Transverse colon (tissue), 4 donors: ENCODE measurements around the gene IMMT. TPM values are rescaled to one million over a fixed set of nuclear protein-coding genes. Genes with fewer than 3 reads are reported as not detected.
A peak's percentile ranks its signal among the peaks of the same experiment; 100 is the strongest.

Source experiments
- DNase-seq: peaks from one replicate; pipeline ENCODE4 v3.0.0-alpha.2; 2019
- H3K27ac ChIP-seq, 4 donors: fragments of 200-600 bp; sonication (generic); 2 replicates each; pipeline ENCODE4 v1.5.1; 2016 to 2018; ENCODE audit warnings: inconsistent platforms in 4 of 4
- H3K27me3 ChIP-seq: fragments of 200-600 bp; sonication (generic); 2 replicates; pipeline ENCODE4 v1.5.1; 2017; ENCODE audit warnings: inconsistent platforms
- H3K36me3 ChIP-seq, 4 donors: fragments of 200-600 bp; sonication (generic); 2 replicates each; pipeline ENCODE4 v1.5.1; 2017 to 2019; ENCODE audit warnings: inconsistent platforms in 4 of 4
- H3K4me1 ChIP-seq, 4 donors: fragments of 200-600 bp; sonication (generic); 2 replicates each; pipeline ENCODE4 v1.5.1; 2017 to 2020; ENCODE audit warnings: inconsistent platforms in 4 of 4
- H3K4me3 ChIP-seq, 4 donors: fragments of 200-600 bp; sonication (generic); 1 replicate in 1 of 4; 2 replicates in 3 of 4; pipeline versions ENCODE4 v1.5.1 to v1.6.1; 2017 to 2019; ENCODE audit warnings: inconsistent platforms in 4 of 4
- H3K9me3 ChIP-seq, 2 donors: fragments of 200-600 bp; sonication (generic); 2 replicates each; pipeline ENCODE4 v1.5.1; 2017 to 2019; ENCODE audit warnings: inconsistent platforms in 2 of 2
- EP300 ChIP-seq: sonication (generic); formaldehyde crosslinking; IDR thresholded peaks from one replicate; pipeline ENCODE4 v1.6.1; 2017; ENCODE audit warnings: antibody characterized with exemption, low read depth
- POLR2A ChIP-seq: fragments of 450-650 bp; IDR thresholded peaks from one replicate; pipeline ENCODE4 v1.6.1; 2016; ENCODE audit warnings: antibody characterized with exemption, mild to moderate bottlenecking, moderate library complexity
- POLR2AphosphoS5 ChIP-seq, 3 donors: sonication (generic); formaldehyde crosslinking; IDR thresholded peaks; one replicate each; pipeline ENCODE4 v1.6.1; 2016; ENCODE audit warnings: antibody characterized with exemption in 3 of 3
- WGBS, 2 donors: methylation state at CpG; one replicate each; pipeline ENCODE4 v1.1.5; 2018; ENCODE audit warnings: low coverage in 1 of 2; 5-methylcytosine and 5-hydroxymethylcytosine counted together
- in situ Hi-C, 4 donors: fragments of 200-750 bp; cut with MboI; loops; one replicate each; pipeline versions ENCODE4 v1.15.0 to v1.15.1; 2017; ENCODE audit warnings: low sequenced_read_pairs in 3 of 4, low pct_ligation_motif_present in 1 of 4, low pct_unique_long_range_greater_than_20kb in 1 of 4
- intact Hi-C: fragments of 100-400 bp; cut with DNase I; formaldehyde crosslinking; loops from one replicate; pipeline ENCODE4 v1.15.1; 2023; ENCODE audit warnings: low total_unique reads
- total RNA-seq, 4 donors: library from RNA; depleted of rRNA; stranded (reverse); fragments of >200 nt; gene quantifications; one replicate each; pipeline ENCODE4 v1.1.0, GENCODE V29; 2016
- TF ChIP-seq, protein P1 (sequence below), 5 experiments: fragments of 200-600 bp in 3 of 5; fragments of 450-650 bp in 2 of 5; sonication (generic) in 3 of 5; IDR thresholded peaks; 1 replicate in 2 of 5; 2 replicates in 3 of 5; pipeline ENCODE4 v1.5.1; 2016 to 2017; ENCODE audit warnings: antibody characterized with exemption in 5 of 5, inconsistent platforms in 3 of 5, mild to moderate bottlenecking in 2 of 5, moderate library complexity in 1 of 5

IMMT gene
- total RNA-seq, 4 donors from 2014 or later, result 44.4 to 149 (median 85.8) TPM

DNA sequence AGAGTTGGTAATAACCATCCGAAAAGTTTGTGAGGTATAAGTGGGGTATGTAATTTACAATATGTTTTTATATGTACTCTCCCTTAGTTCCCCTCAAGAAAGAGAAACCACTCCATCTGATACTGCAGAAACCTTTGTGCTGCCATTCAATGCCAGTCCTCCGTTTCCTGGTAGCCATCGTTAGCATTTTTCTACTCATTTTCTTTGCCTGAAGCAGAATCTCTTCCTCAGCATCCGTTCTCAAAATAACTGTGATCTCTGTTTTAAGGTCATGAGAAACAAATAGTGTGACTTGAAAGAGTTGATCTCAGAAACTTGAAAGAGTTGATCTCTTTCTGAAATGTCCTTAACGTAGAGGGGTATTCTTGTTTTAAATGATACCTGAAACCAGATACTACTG lies 88.2 kb downstream of the IMMT start:
- H3K27ac ChIP-seq, result peak overlapping the region in 3 of 4 donors; percentile 72 to 91 (median 79)
- H3K9me3 ChIP-seq, result no peaks in the 10 kb centered on the region
- in situ Hi-C loops (no loop called here), intact Hi-C loops (no loop called here)
- TF ChIP-seq POLR2A (no peak), POLR2AphosphoS5 (IDR thresholded peaks at IDR 0.05) (no peak), EP300 (no peak)
- TF ChIP-seq, protein P1, sequence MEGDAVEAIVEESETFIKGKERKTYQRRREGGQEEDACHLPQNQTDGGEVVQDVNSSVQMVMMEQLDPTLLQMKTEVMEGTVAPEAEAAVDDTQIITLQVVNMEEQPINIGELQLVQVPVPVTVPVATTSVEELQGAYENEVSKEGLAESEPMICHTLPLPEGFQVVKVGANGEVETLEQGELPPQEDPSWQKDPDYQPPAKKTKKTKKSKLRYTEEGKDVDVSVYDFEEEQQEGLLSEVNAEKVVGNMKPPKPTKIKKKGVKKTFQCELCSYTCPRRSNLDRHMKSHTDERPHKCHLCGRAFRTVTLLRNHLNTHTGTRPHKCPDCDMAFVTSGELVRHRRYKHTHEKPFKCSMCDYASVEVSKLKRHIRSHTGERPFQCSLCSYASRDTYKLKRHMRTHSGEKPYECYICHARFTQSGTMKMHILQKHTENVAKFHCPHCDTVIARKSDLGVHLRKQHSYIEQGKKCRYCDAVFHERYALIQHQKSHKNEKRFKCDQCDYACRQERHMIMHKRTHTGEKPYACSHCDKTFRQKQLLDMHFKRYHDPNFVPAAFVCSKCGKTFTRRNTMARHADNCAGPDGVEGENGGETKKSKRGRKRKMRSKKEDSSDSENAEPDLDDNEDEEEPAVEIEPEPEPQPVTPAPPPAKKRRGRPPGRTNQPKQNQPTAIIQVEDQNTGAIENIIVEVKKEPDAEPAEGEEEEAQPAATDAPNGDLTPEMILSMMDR (IDR thresholded peaks at IDR 0.05), result no peak
- no peaks in the 10 kb centered on the region for H3K27me3 ChIP-seq
- peaks cover 0 to 9% (median 3%) of the 10 kb centered on the region in 4 donors for H3K36me3 ChIP-seq
- WGBS, 2 donors, result 10 to 23% methylated on average over 5 of the region's 5 CpGs
- no peak for DNase-seq
- peak overlapping the region in 3 of 4 donors; percentile 60 to 68 (median 67) for H3K4me3 ChIP-seq
- H3K4me1 ChIP-seq, result peaks cover 3 to 35% (median 22%) of the 10 kb centered on the region in 4 donors

- TF ChIP-seq EP300 (no peak), POLR2A (peak; percentile 84), POLR2AphosphoS5 (IDR thresholded peaks at IDR 0.05) (peak; percentile 91 to 94 (median 93))
- TF ChIP-seq, protein P1 (IDR thresholded peaks at IDR 0.05), result no peak
- H3K36me3 ChIP-seq, result peaks cover 0 to 7% (median 3%) of the 10 kb centered on the region in 4 donors
- H3K9me3 ChIP-seq, result no peaks in the 10 kb centered on the region
- H3K27me3 ChIP-seq, result no peaks in the 10 kb centered on the region
- DNase-seq, result peak; percentile 95
- H3K4me3 ChIP-seq, result peak within 1 kb of the TSS; percentile 60 to 74 (median 68)
- H3K27ac ChIP-seq, result peak within 1 kb of the TSS; percentile 72 to 91 (median 84)
- intact Hi-C loops, result no loop called here
- peaks cover 3 to 35% (median 22%) of the 10 kb centered on the region in 4 donors for H3K4me1 ChIP-seq
- whole genome bisulfite sequencing, 2 donors, result 0% methylated on average over 1 to 44 of the region's 44 CpGs
- in situ Hi-C loops, result no loop called here
Measured at GRCh38 chr2:86105969-86106945, 89.0 kb downstream of the IMMT start, which contains the start of gene PTCD3. PTCD3 (plus strand) TSS chr2:86106235; CDS start chr2:86106248, 13 bp downstream.

DNA sequence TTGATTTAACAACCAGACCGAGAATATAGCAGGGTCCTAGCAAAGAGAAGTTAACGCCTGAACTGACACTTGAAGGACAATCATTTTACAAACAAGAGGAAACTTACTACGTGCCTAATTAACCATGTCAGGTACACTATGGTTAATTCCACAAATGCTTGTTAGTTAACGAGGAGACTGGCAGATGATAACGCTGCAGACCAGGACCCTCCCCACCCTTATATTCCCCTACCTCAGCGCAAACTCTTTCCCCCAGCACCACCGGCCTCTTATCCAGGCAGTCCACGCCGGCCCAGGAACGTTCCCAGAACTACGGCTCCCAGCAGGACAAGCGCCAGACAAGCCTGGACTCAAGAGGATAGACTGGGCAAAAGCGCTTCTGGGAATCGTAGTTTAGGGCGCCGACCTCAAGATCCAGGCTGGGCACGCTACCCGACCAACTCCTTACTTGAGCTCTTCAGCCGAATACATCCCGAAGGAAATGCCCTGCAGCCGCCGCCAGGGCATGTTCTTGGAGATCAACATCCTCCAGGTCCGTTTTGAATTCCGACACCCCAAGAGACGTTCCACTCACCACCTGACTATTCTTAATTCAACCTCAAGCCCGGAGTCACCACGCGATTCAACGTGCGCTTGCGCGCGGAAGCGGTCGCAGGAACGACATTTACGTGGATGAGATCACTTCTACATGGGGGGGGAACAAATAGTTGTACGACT lies 89.9 kb downstream of the IMMT start, which contains the start of gene POLR1A:
Gene POLR1A (minus strand): TSS at position 635 of the 717 bp plus-strand sequence. CDS start 110 bp downstream, at position 525.
- 0% methylated on average over 5 to 38 of the region's 38 CpGs for WGBS, 2 donors
- Histone ChIP-seq H3K36me3 (peaks cover 0 to 5% (median 0%) of the 10 kb centered on the region in 4 donors), H3K4me1 (peaks cover 3 to 35% (median 22%) of the 10 kb centered on the region in 4 donors), H3K4me3 (peak within 1 kb of the TSS; percentile 60 to 74 (median 68)), H3K9me3 (no peaks in the 10 kb centered on the region), H3K27me3 (no peaks in the 10 kb centered on the region), H3K27ac (peak within 1 kb of the TSS; percentile 72 to 91 (median 84))
- intact Hi-C loops, result no loop called here
- DNase-seq, result peak; percentile 89
- no peak for TF ChIP-seq EP300
- TF ChIP-seq, protein P1 (IDR thresholded peaks at IDR 0.05), result peak in 2 of 5 experiments; percentile 12 to 13
- TF ChIP-seq POLR2A, result no peak
- no peak for TF ChIP-seq POLR2AphosphoS5 (IDR thresholded peaks at IDR 0.05)
- in situ Hi-C loops, result no loop called here

GRCh38 chr2:86102157-86102556 lies 93.1 kb downstream of the IMMT start:
- Histone ChIP-seq H3K36me3 (peaks cover 0 to 20% (median 5%) of the 10 kb centered on the region in 4 donors), H3K27me3 (no peaks in the 10 kb centered on the region), H3K4me3 (no peak overlapping the region), H3K4me1 (peaks cover 0 to 23% (median 15%) of the 10 kb centered on the region in 4 donors), H3K27ac (no peak overlapping the region), H3K9me3 (no peaks in the 10 kb centered on the region)
- DNase-seq, result no peak
- TF ChIP-seq POLR2AphosphoS5 (IDR thresholded peaks at IDR 0.05) (no peak), POLR2A (no peak), EP300 (no peak)
- TF ChIP-seq, protein P1 (IDR thresholded peaks at IDR 0.05), result no peak
- in situ Hi-C loops, result no loop called here
- intact Hi-C loops, result no loop called here
